Anterior cingulate cortex (tissue), 58 donors: ENCODE data around the gene IDUA.
"Not testable (repeated sequence)": the region's sequence is repeated elsewhere in the genome, so short reads cannot be mapped to it uniquely, and the experiment has no call there.

Experiments
- DNase-seq, 58 donors: peaks; one replicate each; lab custom pipeline; 2025; lab: John Stamatoyannopoulos, UW

IDUA gene

DNA sequence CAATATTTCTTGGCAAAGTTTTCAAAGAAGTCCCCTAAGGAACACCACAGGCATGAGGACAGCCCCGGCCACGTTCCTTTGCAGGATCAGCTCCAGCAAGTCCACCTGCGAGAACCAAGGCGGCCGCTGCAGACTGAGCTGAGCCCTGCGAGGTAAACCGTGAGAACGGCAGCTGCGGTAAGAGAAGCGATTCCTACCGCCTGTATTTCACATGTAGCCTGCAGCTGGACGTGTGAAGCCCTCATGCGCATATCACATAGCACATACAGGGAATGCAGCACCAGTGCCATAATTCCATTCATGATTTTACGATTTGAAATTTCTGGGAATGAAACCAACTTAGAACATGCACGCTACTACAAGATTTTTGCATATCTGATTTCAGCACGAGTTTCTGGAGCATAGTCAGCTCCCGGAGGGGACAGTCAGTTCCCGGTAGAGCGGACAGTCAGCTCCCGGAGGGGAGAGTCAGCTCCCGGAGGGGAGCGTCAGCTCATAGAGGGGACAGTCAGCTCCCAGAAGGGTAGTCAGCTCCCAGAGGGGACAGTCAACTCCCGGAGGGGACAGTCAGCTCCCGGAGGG is 66.3 kb downstream of the IDUA start:
- no peak for DNase-seq

DNA sequence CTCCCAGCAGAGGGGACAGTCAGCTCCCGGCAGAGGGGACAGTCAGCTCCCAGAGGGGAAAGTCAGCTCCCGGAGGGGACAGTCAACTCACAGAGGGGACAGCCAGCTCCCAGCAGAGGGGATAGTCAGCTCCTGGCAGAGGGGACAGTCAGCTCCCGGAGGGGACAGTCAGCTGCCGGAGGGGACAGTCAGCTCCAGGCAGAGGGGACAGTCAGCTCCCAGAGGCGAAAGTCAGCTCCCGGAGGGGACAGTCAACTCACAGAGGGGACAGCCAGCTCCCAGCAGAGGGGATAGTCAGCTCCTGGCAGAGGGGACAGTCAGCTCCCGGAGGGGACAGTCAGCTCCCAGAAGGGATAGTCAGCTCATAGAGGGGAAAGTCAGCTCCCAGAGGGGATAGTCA is 67.0 kb downstream of the IDUA start:
- DNase-seq, result not testable (repeated sequence)
